Vagina (tissue), 2 donors: ENCODE measurements around the gene KIF1B. TPM values are rescaled to one million over a fixed set of nuclear protein-coding genes. Genes with fewer than 3 reads are reported as not detected.
"Not testable (repeated sequence)": the region's sequence is repeated elsewhere in the genome, so short reads cannot be mapped to it uniquely, and the experiment has no call there.

Experiments
- DNase-seq, 2 donors: peaks; one replicate each; pipeline ENCODE4 v3.0.0-alpha.2; 2017; ENCODE audit errors: extremely low spot score in 2 of 2
- H3K27ac ChIP-seq: fragments of 200-600 bp; sonication (generic); one replicate; pipeline ENCODE4 v1.5.1; 2019
- H3K27me3 ChIP-seq: fragments of 200-600 bp; sonication (generic); one replicate; pipeline ENCODE4 v1.5.1; 2019
- H3K36me3 ChIP-seq, 2 donors: fragments of 200-600 bp; sonication (generic); one replicate each; pipeline ENCODE4 v1.5.1; 2017 to 2019
- H3K4me1 ChIP-seq: fragments of 200-600 bp; sonication (generic); one replicate; pipeline ENCODE4 v1.5.1; 2019
- H3K4me3 ChIP-seq, 2 donors: fragments of 200-600 bp; sonication (generic); 1 replicate in 1 of 2; 2 replicates in 1 of 2; pipeline ENCODE4 v1.5.1; 2016 to 2019
- H3K9me3 ChIP-seq: fragments of 200-600 bp; sonication (generic); one replicate; pipeline ENCODE4 v1.5.1; 2019
- POLR2A ChIP-seq, 2 donors: fragments of 450-650 bp; IDR thresholded peaks; one replicate each; pipeline ENCODE4 v1.6.1; 2017; ENCODE audit warnings: antibody characterized with exemption in 2 of 2, mild to moderate bottlenecking in 2 of 2, moderate library complexity in 2 of 2
- POLR2AphosphoS5 ChIP-seq, 2 donors: sonication (generic); formaldehyde crosslinking; IDR thresholded peaks; one replicate each; pipeline ENCODE4 v1.9.0; 2017; ENCODE audit warnings: antibody characterized with exemption in 2 of 2, mild to moderate bottlenecking in 2 of 2, low read depth in 1 of 2; ENCODE audit not compliant: insufficient read depth in 1 of 2
- intact Hi-C: fragments of 100-400 bp; cut with DNase I; formaldehyde crosslinking; loops from one replicate; pipeline ENCODE4 v1.15.1; 2023
- total RNA-seq: library from RNA; depleted of rRNA; stranded (reverse); fragments of >200 nt; gene quantifications from one replicate; pipeline ENCODE4 v1.2.3, GENCODE V29; 2016
- TF ChIP-seq, protein P1 (sequence below), 3 experiments: fragments of 450-650 bp in 2 of 3; fragments of 200-600 bp in 1 of 3; sonication (generic) in 1 of 3; IDR thresholded peaks; one replicate each; pipeline ENCODE4 v1.5.1; 2017 to 2019; ENCODE audit warnings: antibody characterized with exemption in 3 of 3, mild to moderate bottlenecking in 2 of 3, moderate library complexity in 2 of 3

KIF1B gene
- total RNA-seq, 1 donor from 2014 or later: 45.4 TPM

DNA sequence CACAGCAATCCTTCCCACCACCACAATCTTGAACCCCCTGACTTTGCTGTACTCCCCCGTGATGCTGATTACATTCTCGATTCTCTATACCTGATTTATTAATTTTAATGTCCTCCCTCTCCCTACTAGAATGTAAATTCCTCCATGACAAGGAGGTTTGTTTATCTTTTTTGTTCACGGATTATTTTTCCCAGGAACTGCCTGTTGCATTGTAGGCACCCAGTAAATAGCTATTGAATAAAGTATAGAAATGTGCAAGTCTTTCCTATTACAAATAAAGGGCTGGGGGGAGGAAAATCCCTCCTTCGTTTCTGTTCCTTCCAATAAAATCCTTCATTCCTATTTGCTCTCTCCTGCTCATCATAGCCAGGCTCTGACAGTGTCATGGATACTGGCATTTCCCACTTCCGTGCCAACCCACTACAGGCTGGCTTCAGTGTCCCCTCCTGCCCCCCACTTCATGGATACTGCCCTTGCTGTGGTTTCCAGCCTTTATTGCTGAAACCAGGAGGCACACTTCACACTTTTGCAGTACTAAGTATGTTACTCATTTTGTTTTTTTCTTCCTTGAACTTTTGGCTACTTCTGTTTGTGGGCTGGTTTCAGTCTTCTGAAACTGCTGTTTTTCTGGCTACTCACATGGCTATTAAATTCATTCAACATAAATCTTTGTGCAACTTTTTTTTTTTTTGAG, 7.5 kb downstream of the KIF1B start:
- no peak overlapping the region for H3K4me3 ChIP-seq
- H3K9me3 ChIP-seq: no peaks in the 10 kb centered on the region
- TF ChIP-seq POLR2A (IDR thresholded peaks at IDR 0.05) (no peak), POLR2AphosphoS5 (IDR thresholded peaks at IDR 0.05; ENCODE audit: insufficient read depth in 1 of 2, low read depth in 1 of 2) (peak in 1 of 2 donors; percentile 22)
- TF ChIP-seq, protein P1, sequence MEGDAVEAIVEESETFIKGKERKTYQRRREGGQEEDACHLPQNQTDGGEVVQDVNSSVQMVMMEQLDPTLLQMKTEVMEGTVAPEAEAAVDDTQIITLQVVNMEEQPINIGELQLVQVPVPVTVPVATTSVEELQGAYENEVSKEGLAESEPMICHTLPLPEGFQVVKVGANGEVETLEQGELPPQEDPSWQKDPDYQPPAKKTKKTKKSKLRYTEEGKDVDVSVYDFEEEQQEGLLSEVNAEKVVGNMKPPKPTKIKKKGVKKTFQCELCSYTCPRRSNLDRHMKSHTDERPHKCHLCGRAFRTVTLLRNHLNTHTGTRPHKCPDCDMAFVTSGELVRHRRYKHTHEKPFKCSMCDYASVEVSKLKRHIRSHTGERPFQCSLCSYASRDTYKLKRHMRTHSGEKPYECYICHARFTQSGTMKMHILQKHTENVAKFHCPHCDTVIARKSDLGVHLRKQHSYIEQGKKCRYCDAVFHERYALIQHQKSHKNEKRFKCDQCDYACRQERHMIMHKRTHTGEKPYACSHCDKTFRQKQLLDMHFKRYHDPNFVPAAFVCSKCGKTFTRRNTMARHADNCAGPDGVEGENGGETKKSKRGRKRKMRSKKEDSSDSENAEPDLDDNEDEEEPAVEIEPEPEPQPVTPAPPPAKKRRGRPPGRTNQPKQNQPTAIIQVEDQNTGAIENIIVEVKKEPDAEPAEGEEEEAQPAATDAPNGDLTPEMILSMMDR (IDR thresholded peaks at IDR 0.05): no peak
- no peaks in the 10 kb centered on the region for H3K36me3 ChIP-seq
- no peak for DNase-seq
- H3K27ac ChIP-seq: peak overlapping the region; percentile 30
- peaks cover 65% of the 10 kb centered on the region for H3K4me1 ChIP-seq
- intact Hi-C loops: loop anchor here (10.0 kb wide), 1 partner anchor 117 kb away; no protein-coding TSS in a partner anchor
- no peaks in the 10 kb centered on the region for H3K27me3 ChIP-seq

- TF ChIP-seq POLR2A (IDR thresholded peaks at IDR 0.05) (no peak), POLR2AphosphoS5 (IDR thresholded peaks at IDR 0.05; ENCODE audit: insufficient read depth in 1 of 2, low read depth in 1 of 2) (no peak)
- TF ChIP-seq, protein P1 (IDR thresholded peaks at IDR 0.05): no peak
- DNase-seq: no peak
- Histone ChIP-seq H3K9me3 (no peaks in the 10 kb centered on the region), H3K36me3 (no peaks in the 10 kb centered on the region), H3K27ac (no peak overlapping the region), H3K4me3 (no peak overlapping the region), H3K27me3 (no peaks in the 10 kb centered on the region), H3K4me1 (peaks cover 51% of the 10 kb centered on the region)
- intact Hi-C loops: no loop called here
Observed at GRCh38 chr1:10220200-10220599, 9.8 kb downstream of the KIF1B start.

- peaks cover 52% of the 10 kb centered on the region for H3K4me1 ChIP-seq
- DNase-seq, H3K9me3 ChIP-seq, H3K27me3 ChIP-seq, H3K36me3 ChIP-seq, H3K4me3 ChIP-seq, H3K27ac ChIP-seq, intact Hi-C loops: not testable (repeated sequence)
Observed at GRCh38 chr1:10220657-10221056, 10.3 kb downstream of the KIF1B start.

DNA sequence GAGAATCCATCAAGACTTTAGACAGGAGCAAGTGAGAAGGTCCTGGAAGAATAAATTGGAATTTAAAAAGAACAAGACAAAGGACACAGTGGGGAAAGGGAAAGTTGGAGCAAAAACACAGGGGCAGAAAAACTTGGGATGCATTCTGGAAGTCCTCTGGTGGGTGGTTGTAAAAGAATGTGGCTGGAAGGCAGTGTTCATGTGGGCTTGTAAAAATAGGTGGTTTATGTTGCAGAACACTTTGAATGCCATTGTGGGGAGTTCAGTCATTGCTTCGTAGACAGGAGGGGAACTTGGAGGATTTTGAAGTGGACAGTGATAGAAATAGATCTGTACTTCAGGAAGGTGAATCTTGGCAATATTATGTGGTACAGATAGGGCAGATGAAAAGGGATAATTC, 15.2 kb downstream of the KIF1B start:
- DNase-seq: no peak
- intact Hi-C loops: no loop called here
- no peak for TF ChIP-seq POLR2A (IDR thresholded peaks at IDR 0.05)
- TF ChIP-seq, protein P1 (IDR thresholded peaks at IDR 0.05): no peak
- TF ChIP-seq POLR2AphosphoS5 (IDR thresholded peaks at IDR 0.05; ENCODE audit: insufficient read depth in 1 of 2, low read depth in 1 of 2): no peak
- no peaks in the 10 kb centered on the region for H3K9me3 ChIP-seq
- peaks cover 22% of the 10 kb centered on the region for H3K4me1 ChIP-seq
- H3K36me3 ChIP-seq: no peaks in the 10 kb centered on the region
- H3K27ac ChIP-seq: no peak overlapping the region
- H3K27me3 ChIP-seq: no peaks in the 10 kb centered on the region
- no peak overlapping the region for H3K4me3 ChIP-seq

GRCh38 chr1:10228528-10228927, 18.2 kb downstream of the KIF1B start:
- H3K36me3 ChIP-seq: no peaks in the 10 kb centered on the region
- H3K9me3 ChIP-seq: no peaks in the 10 kb centered on the region
- TF ChIP-seq, protein P1 (IDR thresholded peaks at IDR 0.05): no peak
- TF ChIP-seq POLR2A (IDR thresholded peaks at IDR 0.05) (no peak), POLR2AphosphoS5 (IDR thresholded peaks at IDR 0.05; ENCODE audit: insufficient read depth in 1 of 2, low read depth in 1 of 2) (no peak)
- intact Hi-C loops: no loop called here
- H3K4me3 ChIP-seq: no peak overlapping the region
- no peak for DNase-seq
- no peak overlapping the region for H3K27ac ChIP-seq
- H3K27me3 ChIP-seq: no peaks in the 10 kb centered on the region
- peaks cover 31% of the 10 kb centered on the region for H3K4me1 ChIP-seq
